Kidney tubule cell (primary cell): ENCODE results near the gene BTNL2.
A peak's percentile ranks its signal among the peaks of the same experiment; 100 is the strongest.
"Not testable (repeated sequence)": the region's sequence is repeated elsewhere in the genome, so short reads cannot be mapped to it uniquely, and the experiment has no call there.

ENCODE experiments used
- DNase-seq: peaks from one replicate; pipeline ENCODE4 v3.0.0-alpha.2; 2018; ENCODE audit warnings: low spot score

The BTNL2 gene, protein sequence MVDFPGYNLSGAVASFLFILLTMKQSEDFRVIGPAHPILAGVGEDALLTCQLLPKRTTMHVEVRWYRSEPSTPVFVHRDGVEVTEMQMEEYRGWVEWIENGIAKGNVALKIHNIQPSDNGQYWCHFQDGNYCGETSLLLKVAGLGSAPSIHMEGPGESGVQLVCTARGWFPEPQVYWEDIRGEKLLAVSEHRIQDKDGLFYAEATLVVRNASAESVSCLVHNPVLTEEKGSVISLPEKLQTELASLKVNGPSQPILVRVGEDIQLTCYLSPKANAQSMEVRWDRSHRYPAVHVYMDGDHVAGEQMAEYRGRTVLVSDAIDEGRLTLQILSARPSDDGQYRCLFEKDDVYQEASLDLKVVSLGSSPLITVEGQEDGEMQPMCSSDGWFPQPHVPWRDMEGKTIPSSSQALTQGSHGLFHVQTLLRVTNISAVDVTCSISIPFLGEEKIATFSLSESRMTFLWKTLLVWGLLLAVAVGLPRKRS

GRCh38 chr6:32406857-32407256, at the start of gene BTNL2:
Gene BTNL2 (minus strand): TSS chr6:32407181. CDS start chr6:32407123, 58 bp downstream.
- no peak for DNase-seq

DNA sequence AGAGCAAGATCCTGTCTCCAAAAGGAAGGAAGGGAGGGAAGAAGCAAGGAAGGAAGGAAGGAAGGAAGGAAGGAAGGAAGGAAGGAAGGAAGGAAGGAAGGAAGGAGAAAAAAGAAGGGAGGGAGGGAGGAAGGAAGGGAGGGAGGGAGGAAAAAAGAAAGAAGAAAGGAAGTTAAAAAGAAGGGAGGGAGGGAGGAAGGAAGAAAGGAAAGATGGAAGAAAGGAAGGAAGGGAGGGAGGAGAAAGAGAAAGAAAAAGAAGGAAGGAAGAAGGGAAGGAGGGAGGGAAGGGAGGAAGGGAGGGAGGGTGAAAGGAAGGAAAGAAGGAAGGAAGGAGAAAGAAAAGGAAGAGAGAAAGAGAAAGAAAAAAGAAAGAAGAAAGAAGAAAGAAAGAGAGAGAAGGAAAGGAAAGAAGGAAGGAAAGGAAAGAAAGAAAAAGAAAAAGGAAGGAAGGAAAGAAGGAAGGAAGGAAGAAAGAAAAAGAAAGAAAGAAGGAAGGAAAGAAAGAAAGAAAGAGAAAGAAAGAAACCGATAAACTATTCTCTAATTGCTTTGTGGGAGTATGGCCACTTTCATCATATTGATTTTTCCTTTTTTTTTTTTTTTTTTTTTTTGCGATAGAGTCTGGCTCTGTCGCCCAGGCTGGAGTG, 42.2 kb upstream of the BTNL2 start:
- DNase-seq: no peak

DNA sequence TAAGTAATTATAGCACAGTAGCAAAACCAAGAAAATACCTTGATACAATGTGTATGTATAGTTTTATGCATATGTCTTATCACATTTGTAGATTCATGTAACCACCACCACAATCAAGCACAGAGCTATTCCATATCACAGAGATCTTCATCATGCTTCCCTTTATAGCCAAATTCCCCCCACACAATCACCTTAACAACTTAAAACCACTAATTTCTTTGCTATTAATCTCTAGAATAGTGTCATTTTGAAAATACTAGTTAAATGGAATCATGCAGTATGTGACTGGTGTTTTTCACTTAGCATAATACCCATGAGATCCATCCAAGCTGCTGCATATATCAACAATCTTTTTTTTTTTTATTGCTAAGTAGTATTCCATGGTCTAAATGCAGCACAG, 41.0 kb upstream of the BTNL2 start:
- DNase-seq: no peak

DNA sequence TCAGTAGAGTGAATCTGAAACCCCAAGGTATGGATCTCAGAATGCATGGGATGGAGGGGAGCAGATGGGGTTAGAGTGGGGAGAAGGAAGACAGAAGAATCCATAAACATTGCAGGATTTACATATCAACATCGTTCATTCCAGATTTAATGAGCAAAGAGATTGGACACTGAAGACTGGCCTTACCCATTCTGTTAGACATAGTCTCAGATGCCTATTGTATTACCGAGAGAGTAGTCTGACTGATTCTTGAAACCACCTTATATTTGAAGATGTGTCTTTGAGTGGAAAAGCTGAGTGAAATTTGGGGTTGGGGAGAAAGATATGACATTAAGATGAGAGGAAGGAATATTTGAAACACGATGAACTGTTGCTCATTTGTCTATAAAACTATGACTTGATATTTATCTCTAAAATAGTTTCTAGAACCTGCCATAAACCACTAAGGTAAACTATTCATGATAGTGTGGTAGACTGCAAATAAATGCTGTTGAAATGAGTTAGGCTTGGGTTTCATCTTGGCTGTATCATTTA, 38.4 kb upstream of the BTNL2 start:
- no peak for DNase-seq

GRCh38 chr6:32444433-32444832, 37.5 kb upstream of the BTNL2 start:
- DNase-seq: no peak

DNA sequence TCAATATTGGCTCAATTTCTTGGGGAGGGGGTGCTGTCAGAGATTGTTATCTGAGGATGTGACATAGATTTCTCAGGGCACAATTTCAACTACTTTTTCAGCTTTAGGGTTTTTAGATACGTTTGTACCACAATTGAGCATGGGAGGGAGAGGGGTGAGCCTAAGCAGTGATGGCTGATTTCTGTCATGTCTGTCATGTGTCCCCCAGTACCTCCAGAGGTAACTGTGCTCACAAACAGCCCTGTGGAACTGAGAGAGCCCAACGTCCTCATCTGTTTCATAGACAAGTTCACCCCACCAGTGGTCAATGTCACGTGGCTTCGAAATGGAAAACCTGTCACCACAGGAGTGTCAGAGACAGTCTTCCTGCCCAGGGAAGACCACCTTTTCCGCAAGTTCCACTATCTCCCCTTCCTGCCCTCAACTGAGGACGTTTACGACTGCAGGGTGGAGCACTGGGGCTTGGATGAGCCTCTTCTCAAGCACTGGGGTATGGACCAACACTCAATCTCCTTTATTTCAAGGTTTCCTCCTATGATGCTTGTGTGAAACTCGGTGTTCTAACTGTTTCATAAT, 36.1 kb upstream of the BTNL2 start:
- no peak for DNase-seq

- no peak for DNase-seq
Observed at GRCh38 chr6:32442243-32442667, 35.3 kb upstream of the BTNL2 start.

DNA sequence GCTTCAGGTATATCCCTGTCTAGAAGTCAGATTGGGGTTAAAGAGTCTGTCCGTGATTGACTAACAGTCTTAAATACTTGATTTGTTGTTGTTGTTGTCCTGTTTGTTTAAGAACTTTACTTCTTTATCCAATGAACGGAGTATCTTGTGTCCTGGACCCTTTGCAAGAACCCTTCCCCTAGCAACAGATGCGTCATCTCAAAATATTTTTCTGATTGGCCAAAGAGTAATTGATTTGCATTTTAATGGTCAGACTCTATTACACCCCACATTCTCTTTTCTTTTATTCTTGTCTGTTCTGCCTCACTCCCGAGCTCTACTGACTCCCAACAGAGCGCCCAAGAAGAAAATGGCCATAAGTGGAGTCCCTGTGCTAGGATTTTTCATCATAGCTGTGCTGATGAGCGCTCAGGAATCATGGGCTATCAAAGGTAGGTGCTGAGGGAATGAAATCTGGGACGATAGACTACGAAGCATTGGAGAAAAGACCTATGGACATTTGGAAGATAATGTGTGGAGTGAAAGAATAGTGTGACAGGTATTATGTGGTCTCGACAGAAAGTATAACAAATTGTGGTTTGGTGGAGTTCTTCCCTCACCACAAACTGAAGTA, 32.7 kb upstream of the BTNL2 start, which contains the start of gene HLA-DRA:
TSS of gene HLA-DRA (plus strand) at position 286 of the 613 bp plus-strand sequence. CDS start at position 350, 64 bp downstream.
- peak; percentile 52 for DNase-seq

GRCh38 chr6:32439139-32439538, 32.2 kb upstream of the BTNL2 start:
- DNase-seq: no peak

- no peak for DNase-seq
Observed at GRCh38 chr6:32436995-32437836, 30.2 kb upstream of the BTNL2 start.

- no peak for DNase-seq
Observed at GRCh38 chr6:32436186-32436585, 29.2 kb upstream of the BTNL2 start.

GRCh38 chr6:32433950-32434349, 27.0 kb upstream of the BTNL2 start:
- DNase-seq: not testable (repeated sequence)

DNA sequence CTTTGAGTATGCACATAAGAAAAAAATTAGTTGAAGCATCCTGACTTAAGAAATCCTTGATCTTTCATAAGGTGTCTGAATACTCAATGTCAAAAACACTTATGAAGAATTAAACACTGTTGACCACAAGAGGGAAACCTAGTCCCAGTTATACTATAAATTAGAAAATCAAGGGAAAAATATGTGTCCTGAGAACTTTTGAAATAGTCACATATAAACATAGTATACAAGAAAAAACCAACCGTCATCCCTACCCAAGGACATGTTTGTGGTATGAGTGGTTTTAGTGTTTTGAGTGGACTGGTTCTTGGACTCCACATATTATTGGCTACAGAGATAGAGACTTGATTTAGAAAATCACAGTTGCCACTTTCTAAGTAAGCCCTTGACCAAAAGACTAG, 25.1 kb upstream of the BTNL2 start:
- DNase-seq: peak; percentile 47

GRCh38 chr6:32431142-32431541, 24.2 kb upstream of the BTNL2 start:
- no peak for DNase-seq

DNA sequence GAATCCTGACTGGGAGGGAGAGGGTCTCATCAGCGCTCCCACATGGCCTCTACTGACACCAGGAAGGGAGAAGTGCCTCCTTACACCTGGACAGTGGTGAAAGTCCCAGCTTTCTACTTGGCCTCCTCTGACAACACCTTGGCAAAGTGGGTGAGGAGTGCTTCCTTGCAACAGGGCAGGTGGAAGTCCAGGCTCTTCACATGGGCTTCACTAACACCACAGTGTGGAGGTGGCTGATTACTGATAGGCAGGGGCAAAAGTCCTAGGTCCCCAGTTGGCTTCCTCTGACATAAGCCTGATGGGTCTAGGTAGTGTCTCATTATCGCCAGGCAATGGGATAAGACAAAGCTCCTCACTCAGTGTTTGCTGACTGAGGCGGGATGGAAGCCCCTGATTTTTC, 23.2 kb upstream of the BTNL2 start:
- no peak for DNase-seq

- no peak for DNase-seq
Observed at GRCh38 chr6:32427934-32428474, 21.0 kb upstream of the BTNL2 start.

GRCh38 chr6:32427218-32427617, 20.2 kb upstream of the BTNL2 start:
- no peak for DNase-seq

DNA sequence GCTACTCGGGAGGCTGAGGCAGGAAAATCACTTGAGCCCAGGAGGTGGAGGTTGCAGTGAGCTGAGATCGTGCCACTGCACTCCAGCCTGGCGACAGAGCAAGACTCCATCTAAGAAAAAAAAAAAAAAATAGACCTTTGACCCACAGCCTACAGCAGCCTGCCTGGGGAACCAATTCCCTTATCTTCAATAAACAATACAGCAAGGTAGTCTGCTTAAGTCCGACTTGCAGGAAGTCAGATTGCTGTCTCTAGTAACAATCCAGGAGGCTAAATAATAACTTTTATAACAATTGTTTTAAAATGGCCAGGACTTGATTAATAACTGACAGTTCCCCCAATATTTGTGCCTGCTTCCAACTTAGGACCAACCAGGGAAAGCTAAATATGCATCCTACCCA, 19.4 kb upstream of the BTNL2 start:
- no peak for DNase-seq

DNA sequence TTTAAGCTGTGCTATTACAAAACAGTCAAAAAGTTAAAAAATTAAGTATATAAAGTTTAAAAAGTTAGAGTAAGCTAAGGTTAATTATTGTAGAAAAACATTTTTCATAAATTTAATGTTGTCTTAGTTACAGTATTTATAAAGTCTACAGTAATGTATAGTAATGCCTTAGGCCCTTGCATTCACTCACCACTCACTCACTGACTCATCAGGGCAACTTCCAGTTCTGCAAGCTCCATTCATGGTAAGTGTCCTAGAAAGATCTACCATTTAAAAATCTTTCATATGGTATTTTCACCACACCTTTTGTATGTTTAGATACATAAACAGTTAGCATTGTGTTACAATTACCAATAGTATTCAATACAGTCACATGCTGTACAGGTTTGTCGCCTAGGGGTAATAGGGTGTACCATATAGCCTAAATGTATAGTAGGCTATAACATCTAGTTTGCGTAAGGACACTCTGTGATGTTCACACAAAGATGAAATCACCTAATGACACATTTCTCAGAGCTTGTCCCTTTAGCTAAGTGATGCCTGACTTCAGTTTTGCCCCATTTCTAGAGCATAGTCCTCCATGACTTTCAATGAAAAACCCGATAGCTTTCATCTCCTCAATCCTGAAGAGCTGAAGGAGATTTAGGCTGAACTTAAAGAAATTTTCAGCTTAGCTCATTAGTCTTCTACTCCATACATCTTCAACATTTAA, 17.8 kb upstream of the BTNL2 start:
- DNase-seq: no peak

GRCh38 chr6:32416036-32416435, 9.1 kb upstream of the BTNL2 start:
- DNase-seq: no peak
